NCI-H1092 treated with DMSO at 0.1 percent for 48 hours (cell line): Measurements from ENCODE around the gene SPARC.
"Not testable (repeated sequence)": the region's sequence is repeated elsewhere in the genome, so short reads cannot be mapped to it uniquely, and the experiment has no call there.

ENCODE experiments used
- DNase-seq: peaks from one replicate; lab custom pipeline; 2025; lab: John Stamatoyannopoulos, UW

Gene SPARC

DNA sequence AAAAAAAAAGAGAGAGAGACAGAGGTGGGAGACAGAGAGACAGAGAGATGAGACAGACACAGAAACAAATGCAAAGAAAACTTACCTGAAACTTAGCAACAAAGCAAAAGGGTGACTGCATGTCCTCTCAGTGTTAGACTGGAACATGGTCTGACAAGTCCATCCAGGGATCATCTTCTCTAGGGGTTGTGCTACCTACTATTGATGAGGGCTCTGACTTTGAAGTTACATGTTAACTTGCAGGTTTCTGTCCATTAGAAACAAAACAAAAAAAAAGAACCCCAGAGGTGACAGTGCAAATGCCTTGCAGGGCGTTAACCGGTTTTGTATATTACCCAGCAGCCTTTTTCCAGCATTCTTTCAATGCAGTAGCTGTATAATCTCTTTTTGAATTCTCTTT lies 13.6 kb upstream of the SPARC start:
- DNase-seq: no peak

DNA sequence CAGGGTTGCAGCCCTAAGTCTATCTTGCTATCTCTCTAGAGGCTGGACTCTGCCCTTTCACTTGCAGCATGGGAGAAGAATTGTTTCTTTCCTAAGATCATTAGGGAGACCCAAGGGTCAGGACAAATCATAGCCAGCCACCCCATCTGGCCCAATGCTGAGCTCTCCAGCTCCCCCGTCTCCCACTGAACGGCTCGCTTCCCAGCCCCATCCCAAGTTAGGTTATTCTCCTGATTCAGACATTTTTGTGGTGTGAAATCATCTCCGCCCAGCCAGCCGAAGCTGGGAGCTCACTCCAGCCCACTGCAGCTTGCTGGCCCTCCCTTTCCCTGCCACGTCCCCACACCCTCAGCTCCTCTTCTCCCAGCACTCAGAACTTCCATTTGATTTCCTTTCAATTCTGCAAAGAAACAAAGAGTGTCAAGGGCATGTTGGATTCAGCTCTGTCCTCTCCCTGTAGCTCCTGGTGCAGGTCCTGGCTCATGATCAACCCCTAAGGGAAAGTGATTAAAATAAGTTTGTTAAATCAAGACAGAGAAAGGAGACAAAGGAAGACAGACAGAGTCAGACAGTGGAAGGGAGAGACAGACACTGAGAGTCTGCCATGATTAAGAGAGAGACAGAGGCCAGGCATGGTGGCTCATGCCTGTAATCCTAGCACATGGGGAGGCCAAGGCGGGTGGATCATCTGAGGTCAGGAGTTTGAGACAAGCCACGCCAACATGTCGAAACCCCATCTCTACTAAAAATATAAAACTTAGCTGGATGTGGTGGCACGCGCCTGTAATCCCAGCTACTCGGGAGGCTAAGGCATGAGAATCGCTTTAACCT lies 12.6 kb upstream of the SPARC start:
- no peak for DNase-seq

DNA sequence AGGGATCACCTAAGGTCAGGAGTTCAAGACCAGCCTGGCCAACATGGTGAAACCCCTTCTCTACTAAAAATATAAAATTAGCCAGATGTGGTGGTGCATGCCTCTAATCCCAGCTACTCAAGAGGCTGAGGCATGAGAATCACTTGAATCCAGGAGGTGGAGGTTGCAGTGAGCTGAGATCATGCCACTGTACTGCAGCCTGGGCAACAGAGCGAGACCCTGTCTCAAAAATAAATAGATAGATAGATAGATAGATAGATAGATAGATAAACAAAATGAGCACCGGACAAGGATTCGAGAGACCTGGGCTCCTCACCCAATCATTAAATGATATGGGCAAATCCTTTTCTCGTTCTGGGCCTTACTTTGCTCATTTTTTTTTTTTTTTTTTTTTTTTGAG lies 11.4 kb upstream of the SPARC start:
- DNase-seq: not testable (repeated sequence)

DNA sequence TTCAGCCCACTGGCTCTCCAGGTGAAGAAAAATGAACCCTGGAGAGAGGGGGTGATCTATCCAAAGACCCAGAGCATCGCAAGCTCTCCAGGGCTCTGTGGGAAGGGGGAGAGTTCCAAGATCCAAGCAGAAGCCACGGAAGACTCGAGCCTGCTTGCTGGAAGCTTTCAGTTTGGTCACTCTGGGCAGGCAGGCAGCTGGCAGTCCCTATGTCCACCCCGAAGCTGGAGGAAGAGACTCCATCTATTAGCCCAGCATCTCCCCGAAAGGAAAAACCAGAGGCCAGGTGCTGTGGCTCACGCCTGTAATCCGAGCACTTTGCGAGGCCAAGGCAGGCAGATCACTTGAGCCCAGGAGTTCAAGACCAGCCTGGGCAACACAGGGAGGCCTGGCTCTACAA lies 10.7 kb upstream of the SPARC start:
- no peak for DNase-seq

DNA sequence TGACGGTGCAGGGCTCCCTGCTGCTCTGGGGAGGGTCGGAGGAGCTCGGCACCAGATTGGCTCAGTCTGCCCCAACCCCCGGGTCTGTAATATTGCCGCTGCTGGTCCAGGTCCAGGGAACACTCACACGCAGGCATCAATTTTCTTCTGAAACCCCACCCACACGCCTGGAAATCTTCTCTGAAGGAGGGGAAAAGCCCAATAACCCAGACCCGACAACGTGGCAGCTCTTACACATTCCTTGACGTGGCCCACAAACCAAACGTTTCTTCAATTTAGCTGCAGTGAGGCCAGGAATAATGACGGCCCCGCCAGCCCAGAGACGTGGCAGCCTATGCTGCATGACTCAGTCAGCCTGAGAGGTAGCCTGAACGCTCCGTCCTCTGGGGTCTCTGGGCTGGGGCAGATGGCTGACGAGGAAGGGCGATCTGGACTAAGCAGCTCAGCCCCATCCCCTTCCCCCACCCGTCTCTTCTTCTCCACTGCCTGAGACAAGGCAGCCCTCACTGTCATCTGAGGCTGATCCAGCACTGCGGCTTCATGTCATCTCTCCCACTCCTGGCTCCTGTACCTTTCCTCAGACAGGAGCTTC lies 9.9 kb upstream of the SPARC start:
- DNase-seq: no peak

DNA sequence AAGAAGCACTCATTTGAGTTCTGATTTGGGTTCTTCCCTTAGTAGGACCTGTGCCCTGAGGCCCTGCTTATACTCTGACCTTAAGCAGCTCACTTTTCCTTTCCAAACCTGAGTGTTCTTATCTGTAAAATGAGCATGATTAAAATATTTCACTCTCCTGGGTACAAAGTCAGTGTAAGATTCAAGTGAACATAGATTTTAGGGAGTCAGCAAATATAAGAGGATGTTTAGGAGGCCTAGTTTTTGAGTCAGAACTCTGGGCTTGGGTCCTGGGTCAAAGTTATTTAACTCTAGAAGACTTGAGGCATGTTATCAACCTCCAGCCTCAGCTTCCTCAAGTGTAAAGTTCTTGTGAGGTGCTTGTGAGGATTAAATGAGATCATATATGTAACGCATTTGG lies 8.7 kb upstream of the SPARC start:
- no peak for DNase-seq

DNA sequence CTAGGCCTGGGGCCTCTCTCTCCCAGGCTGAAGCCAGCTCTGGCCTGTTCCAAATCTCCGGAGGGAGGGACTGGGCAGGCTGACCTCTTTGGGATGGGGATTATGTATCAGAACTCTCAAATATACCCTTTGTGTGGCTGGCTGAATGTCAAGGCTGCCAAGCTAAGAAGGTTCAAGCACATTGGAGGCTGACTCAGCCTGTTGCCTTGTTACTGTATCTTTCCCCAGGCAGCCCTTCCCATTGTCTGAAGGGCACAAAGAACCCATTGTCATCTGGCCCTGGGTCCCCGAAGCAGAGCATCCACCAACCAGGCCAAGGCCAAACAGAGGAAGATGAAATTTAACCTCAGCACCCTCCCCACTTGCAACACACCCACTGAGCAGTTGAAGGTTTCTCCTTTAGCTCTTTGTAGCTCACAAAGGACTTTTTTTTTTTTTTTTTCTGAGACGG lies 7.3 kb upstream of the SPARC start:
- no peak for DNase-seq

DNA sequence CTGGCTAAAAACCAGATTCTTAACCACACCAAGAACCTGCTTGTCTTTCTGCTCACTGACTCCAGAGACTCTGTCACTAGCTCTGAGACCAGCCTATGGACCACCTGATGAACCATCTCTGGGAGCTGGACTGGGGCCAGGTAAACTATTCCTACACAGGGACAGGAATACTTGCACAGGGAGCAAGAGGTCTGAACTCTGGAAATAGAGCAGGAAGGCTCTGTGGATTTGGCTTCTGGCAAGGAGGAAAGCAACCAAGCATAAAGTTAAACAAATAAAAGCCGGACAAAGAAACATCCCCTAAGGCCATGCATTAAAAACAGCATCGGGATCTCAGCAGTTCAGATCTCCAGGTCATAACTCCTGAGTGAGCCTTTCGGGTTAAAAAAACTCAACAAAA lies 5.6 kb upstream of the SPARC start:
- DNase-seq: no peak

DNA sequence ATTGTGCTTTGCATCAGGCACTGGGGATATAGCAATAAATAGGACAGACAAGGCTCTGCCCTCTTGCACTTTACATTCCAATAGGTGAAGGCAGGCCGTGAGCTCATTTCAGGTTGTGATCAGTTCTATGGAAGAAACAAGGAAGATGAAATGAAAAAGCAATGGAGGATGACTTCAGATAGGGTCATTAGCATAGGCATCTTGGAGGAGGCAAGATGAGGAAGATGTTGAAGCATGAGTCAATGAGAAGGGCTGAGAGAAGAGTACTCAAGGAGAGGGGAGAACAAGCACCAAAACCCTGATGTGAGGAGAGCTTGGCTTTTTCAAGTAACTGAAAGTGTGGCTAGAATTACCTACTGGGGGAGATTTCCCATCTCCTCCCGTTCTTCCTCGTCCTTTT lies 5.0 kb upstream of the SPARC start:
- no peak for DNase-seq

DNA sequence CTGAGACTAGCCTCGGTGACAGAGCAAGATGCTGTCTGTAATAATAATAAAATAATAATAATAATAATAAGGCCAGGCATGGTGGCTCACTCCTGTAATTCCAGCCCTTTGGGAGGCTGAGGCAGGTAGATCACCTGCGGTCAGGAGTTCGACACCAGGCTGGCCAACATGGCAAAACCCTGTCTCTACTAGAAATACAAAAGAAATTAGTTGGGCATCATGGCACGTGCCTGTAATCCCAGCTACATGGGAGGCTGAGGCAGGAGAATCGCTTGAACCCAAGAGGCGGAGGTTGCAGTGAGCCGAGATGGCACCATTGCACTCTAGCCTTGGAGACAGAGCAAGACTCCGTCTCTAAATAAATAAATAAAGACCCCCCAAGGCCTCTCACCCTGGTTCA lies 2.9 kb upstream of the SPARC start:
- not testable (repeated sequence) for DNase-seq

DNA sequence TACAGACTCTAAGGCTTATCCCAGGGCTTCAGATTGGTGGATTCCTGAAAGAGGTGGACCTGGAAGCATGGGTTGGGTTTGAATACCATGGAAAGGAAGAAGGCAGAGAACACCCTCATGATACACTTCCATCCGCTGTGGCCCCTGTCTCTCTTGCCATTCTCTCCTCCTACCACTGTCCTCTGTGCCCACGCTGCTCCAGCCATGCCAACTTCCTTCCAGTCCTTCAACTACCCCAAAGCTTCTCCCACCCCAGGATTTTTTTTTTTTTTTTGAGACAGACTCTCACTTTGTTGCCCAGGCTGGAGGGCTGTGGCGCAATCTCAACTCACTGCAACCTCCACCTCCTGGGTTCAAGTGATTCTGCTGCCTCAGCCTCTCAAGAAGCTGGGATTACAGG lies 1.7 kb upstream of the SPARC start:
- DNase-seq: no peak

DNA sequence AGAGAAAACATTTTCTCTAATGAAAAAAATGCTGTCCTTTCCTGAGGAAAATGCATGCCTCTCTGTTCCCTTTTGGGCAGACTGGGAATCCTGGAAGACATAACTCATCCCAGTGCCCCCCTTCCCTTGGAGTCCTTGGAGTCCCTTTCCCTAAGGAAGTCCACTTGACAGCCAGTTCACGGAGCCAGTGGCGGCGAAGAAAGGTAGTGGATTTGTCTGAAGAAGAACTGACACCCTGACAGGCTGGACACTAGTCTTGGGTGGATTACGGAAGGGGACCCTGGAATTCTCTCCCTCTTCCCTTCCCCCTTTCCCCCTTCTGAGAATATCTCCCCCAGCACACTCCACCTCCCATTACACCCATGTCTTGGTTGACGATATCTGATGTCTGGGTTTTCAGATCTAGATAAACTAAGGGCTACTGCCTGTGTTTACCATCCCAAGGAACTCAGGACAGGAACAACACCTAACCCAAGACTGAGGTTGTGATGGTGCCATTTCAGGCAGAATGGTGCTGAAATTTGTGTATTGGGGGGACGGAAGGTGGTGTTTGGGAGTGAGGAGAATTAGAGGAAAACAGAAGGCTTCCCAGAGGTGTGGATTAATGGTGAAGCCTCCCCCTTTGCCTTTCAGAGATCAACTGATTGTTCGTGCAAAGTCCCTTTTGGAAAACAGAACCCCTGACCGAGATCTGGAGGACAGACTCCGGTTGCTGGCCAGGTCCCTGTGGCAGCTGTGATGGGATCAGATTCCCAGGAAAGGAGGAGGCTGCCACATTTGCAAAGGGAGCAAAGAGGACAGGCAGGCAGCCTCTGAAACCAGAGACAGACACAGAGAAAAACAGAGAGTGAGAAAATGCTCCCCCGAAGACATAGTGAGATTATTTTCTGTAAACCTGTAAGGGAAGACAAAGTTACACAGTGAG lies 704 bp downstream of the SPARC start:
- no peak for DNase-seq

DNA sequence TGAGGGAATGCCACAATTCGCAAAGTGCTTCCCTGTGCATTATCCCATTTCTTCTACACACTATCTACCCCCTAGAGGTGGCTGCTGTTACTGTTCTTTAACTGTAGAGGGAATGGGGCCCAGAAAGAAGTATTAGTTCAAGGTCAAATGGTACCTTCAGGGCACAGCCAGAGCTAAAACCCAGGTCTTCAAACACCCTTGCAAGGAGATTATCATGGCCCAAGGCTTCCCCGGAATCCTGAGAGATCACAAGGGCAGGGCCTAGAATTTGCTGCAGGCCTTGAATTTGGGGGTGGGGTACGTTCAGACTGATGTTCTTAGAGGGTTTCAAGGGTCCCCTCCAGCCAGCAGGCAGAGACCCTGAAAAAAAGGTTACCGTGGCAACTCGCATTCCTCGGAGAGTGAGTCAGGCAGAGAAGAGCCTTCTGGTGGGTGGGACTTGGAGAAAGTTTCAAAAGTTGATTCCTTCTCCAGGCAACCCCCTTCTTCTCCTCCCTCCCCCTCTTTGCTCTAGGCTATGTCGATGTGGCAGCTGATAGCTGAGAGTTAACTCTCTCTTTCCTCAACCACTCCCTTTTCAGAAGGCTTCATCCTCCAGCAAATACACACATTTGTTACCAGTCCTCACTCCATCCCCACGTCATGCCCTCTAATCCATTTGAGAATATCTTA lies 1.9 kb downstream of the SPARC start:
- DNase-seq: no peak

DNA sequence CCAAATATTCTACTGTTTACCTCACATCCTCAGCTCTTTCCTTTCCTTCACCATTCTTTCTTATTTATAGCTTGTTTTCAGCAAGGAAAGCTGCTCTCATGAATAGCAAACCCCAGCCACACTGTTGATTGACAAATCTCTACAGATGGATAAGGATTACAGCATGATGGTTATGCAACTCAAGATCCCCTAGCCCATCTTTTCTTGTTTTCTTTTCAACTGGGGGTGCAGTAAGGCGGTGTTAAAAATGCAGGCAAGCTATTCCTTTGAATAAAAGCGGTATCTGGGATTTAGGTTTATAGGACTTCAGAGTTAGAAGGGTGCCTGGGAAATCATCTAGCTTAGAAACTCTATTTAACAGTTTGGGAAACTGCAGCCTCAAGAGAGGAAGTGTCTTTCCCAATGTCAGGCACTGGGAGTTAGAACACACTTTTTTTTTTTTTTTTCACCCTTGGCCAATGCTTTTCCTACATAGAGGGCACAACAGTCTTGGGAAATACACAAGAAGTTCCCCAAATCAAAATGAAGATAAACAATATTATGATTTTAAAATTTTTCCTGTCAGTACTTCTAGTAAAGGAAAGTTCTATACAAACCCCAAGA lies 2.6 kb downstream of the SPARC start:
- DNase-seq: no peak

DNA sequence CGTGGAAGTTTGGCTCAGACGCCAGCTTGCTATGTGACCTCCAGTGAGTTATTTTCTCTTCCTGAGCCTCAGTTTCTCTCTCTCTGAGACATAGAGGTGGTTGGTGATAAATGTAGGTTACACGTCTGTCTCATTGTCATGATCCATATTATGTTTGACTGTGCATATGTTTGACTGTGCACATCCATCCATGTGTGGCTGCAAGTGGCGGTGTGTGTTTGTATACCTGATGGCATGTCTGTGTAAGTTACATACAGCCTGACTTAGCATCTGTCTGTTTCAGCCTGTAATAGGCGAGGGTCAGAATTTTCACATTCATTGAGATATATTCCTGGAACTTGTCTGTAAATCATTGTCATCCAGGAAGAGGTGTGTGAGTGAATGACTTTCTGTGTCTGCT lies 3.3 kb downstream of the SPARC start:
- DNase-seq: no peak

DNA sequence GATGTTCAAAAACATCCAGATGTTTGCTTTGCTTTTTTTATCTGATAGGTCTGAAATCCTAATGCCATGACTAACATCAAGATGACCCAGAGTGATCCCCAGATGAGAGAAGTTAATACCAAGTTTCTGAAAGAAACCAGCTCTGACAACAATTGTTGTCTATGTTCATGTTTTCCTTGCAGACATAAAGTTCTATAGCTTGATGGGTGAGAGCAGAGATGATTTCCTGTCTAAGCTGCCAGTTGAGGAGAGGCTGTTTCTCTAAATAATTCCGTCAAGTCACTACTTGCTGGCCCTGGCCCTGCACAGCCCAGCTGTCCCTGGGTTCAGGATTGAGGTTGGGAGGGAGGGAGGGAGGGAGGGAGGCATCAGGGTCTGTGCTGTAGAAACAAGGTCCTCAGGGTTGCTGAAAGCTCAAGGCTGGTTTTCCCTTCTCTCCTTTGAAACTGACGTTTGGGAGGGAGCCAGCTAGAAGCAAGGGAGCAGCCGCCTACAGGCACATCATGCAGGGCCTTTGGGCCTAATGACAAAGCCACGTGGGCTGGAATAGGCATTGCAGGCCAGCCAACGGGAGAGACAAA lies 3.9 kb downstream of the SPARC start:
- DNase-seq: no peak

DNA sequence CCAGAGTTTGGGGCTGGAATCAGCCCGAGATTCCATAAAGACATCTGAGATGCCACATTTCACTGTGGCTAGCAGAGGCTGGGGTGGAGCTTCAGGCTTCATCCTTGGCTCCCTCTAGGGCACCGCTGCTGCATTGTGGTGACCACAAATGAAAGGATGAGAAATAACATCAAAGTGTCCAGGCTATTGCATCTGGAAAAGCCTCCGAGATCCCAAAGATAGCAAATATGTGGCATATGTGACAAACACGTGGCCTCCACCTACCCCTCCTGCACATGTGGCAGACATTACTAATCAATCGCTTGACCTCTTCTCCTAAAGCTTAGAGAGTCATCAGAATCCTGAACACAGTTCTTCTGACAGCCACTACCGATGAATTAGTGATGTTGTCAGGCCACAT lies 4.5 kb downstream of the SPARC start:
- DNase-seq: no peak

DNA sequence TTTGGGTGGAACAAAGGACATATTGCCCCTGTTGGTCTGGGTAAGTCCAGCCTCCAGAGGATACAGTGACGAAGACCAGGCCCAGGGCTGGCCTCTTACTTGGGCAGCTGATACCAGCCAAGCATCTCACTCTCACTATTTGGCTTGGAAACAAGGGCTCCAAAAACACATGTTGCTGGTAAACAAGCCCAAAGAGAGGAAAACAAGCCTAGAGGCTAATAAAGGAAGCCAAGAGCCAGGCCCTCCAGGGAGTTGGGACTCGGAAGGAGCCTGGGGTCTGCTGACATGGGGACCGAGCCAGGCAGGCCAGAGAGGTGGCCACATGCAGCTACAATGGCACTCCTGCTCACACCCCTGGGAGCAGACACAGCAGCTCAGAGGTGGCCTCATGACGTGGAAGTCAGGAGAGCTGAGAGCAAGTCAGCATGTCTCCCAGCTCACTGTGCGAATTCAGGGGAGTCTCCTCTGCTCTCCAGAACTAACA lies 5.7 kb downstream of the SPARC start:
- DNase-seq: no peak

DNA sequence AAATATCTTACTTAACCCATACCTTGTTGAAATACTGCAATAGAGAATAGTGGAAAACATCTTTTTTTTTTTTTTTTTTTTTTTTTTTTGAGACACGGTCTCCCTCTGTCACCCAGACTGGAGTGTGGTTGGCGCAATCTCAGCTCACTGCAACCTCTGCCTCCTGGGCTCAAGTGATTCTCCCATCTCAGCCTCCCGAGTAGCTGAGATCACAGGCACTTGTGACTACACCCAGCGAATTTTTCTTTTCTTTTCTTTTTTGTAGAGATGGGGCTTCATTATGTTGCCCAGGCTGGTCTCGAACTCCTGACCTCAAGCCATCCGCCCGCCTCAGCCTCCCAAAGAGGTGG lies 6.6 kb downstream of the SPARC start:
- DNase-seq: not testable (repeated sequence)

DNA sequence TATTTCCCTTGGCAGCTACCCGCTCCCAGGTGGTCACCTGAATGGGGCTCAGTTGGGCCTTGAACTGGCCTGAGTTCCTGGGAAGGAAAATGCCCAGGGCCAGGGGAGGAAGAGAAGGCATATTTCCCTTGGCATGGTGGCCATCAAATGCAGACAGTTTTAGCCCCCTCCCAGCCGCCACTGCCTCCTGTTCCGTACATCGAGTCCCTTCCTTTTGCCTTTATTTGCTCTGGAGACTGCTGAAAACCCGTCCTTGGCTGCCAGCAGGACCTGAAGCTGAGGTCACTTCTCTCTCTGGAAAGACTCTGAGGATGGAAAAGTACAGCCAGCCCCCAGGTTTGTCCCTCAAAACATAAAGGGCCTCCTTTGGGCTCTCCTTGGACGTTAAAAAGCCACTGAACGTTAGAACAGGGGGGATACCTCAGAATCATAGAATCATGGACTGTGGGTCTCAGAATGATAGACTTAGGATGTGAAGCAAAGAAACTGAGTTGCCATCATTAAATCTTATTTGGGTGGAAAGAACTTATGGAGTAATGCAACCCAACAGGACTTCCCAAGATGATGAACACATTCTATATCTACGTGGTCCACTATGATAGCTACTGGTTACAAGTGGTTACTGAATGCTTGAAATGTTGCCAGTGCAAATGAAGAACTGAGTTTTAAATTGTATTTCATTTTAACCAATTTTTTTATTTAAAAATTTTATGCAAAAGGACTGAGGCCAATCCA lies 7.1 kb downstream of the SPARC start:
- no peak for DNase-seq

DNA sequence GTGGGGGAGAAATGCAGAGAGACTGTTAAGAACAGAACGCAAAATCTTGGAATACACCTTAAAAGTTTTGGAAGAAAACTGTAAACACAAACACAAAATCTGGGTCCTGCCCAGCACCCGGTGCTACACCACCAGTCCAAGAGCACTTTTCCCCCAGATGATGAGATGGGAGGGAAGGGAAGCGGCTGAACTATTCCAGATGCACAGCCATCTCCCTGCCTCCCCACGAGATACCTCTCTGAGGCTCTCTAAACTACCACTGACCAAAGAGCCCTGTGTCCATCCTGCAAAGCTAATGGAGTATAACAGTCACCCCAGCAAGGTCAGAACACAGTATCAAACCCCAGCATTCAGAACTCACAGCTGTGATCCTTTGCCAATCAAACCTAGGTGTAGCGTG lies 8.0 kb downstream of the SPARC start:
- no peak for DNase-seq
